GM12875 (cell line): Measurements from ENCODE around the gene PKP2.

Source experiments
- H3K4me3 ChIP-seq: one replicate; pipeline ENCODE4 v1.5.1; 2011; ENCODE audit warnings: low read depth, low read length, control low read depth
- CTCF ChIP-seq: IDR thresholded peaks from 2 replicates; pipeline ENCODE4 v1.5.1; 2011; ENCODE audit warnings: low read depth, mild to moderate bottlenecking, control low read depth, inconsistent platforms, low read length, moderate library complexity, borderline replicate concordance; ENCODE audit not compliant: insufficient read depth

Gene PKP2

GRCh38 chr12:32828552-32828951 is 68.0 kb downstream of the PKP2 start:
- no peak overlapping the region for H3K4me3 ChIP-seq
- TF ChIP-seq CTCF = no peak

- TF ChIP-seq CTCF = no peak
These were observed 68.5 kb downstream of the PKP2 start for GRCh38 chr12:32828120-32828519.

GRCh38 chr12:32826807-32827412 is 69.7 kb downstream of the PKP2 start:
- TF ChIP-seq CTCF = no peak
- H3K4me3 ChIP-seq = no peak overlapping the region

More at GRCh38 chr12:32828120-32828519, 68.5 kb downstream of the PKP2 start:
- no peak overlapping the region for H3K4me3 ChIP-seq

DNA sequence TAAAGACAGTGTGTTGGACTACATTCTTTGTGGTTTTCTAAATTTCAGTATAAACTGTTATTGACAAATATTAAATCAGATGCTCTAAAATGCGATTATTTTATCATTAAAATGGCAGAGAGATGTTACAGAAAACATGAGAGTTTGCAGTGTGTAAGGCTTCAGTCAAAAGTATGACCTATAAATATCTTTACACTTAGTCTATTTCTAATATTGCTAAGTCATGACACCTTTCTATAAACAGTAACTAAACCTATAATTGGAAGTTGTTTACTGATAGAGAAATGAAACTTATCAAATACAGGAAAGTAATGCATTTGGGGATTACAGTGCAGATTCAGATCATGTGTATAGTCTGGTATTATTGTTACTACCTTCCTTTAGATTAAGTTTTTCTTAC is 72.0 kb downstream of the PKP2 start:
- no peak overlapping the region for H3K4me3 ChIP-seq

DNA sequence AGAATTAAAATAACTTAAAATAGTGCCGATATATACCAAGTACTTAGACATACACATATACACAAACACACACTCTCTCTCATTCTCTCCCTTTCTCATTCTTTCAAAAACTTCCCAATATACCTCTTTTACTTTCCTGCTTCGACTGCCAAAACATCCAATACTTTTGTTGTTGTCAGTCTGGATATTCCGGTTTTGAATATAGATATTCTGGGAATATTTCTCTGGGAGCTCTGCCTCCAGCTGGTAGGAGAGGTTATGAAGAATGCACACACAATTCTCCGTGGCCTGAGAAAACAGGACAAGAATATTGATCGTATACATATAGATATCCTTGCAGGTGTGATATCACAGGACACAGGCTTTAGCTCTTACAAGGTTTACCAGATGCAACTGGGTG is 74.2 kb downstream of the PKP2 start:
- no peak overlapping the region for H3K4me3 ChIP-seq
- TF ChIP-seq CTCF = no peak

More for the DNA sequence above, 72.0 kb downstream of the PKP2 start:
- no peak for TF ChIP-seq CTCF

DNA sequence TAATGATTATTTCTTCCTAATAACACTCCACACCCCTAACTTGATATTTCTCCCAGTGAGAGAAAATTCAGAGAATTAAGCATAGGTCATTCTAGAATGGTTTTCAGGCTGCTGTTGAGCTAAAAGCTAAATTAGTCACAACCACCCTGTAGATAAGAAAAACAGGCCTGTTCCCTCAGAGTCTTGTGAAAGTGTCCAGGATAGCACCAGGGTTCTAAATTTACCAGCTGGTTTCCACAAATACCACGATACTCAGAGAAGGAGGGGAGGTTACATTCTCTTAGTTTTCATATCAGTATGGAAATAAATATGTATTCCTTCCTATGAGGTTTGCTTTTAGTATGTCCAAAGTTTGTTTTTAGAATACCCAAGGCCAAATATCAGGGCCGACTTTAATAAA is 74.9 kb downstream of the PKP2 start:
- TF ChIP-seq CTCF = no peak
- H3K4me3 ChIP-seq = no peak overlapping the region

DNA sequence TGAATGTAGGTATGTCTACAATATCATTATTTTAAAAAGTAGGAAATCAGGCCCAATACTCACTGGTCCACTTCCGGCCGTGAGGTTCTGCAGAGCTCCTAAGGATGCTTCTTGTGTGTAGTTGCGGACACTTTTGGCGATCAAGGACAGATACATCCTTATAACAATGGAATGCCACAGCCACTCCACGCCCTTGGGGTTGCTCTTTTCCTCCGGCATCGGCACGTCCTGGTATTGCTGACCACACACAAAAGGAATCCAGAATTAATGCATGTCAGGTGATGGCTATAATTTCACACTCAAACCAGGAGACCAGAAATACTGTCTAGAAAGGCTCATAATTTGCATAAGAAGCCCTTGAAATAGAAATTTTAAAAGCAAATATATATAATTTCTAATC is 75.3 kb downstream of the PKP2 start:
- TF ChIP-seq CTCF = no peak
- no peak overlapping the region for H3K4me3 ChIP-seq
